Activated CD8-positive, alpha-beta memory T cell treated with anti-CD3 and anti-CD28 coated beads, Interleukin-2, amount 50 U/mL, for 4 hours (primary cell): Measurements from ENCODE around the gene ZDHHC14.

Source experiments
- DNase-seq: peaks from one replicate; pipeline ENCODE4 v3.0.0-alpha.2; 2020

The ZDHHC14 gene

DNA sequence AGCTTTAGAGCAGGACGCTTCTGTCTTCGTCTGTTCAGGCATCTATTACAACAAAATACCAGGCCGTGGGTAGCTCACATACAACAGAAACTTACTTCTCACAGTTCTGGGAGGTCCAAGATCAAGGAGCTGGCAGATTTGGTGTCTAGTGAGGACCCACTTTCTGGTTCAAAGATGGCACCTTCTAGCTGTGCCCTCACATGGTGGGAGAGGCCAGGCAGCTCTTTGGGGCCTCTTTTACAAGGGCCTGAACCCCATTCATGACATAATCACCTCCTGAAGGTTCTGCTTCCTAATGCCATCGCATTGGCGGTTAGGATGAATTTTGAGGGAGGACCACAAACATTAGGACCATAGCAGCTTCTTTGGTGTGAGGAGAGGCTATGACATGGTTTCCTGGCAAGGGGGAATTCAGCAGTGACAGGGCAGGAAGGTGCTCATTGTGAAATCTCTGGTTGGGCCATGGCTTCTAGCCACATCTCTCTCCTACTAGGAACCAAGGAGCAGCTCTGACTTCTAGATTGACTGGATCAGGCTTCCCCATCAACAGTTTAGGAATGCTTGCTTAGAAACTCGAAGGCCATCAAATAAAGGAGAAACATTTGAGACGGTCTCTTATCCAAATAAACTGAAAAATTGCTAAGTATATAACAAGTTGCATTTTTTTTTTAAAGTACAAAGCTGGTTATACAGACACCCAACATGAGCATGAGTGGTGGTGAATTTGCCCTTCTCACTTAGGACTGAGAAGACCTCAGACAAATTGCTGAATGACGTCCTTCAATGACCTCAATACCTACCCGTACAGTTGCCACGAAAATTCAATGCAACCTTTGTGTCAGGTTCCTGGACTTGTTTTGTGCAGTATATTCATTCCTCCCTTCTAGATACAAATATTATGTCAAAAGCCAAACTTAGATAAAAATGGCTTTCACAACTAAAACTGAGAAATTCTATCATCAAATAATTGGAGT lies 140.7 kb downstream of the ZDHHC14 start:
- DNase-seq, result no peak

DNA sequence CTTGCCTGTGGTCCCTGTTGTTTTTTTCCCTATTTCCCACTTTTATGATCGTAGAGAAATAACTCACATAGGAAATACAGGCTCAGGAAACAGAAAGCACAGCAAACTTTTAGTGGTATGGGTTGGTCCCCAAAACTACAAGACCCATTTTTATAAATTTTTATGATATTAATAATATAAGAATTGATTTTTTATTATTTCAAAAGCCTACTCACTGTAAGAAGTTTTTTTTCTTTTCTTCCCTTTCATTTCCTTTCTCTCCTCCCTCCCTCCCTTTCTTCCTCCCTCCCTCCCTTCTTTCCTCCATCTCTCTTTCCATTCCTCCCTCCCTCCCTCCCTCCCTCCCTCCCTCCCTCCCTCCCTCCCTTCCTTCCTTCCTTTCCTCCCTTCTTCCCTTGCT lies 141.5 kb downstream of the ZDHHC14 start:
- no peak for DNase-seq

DNA sequence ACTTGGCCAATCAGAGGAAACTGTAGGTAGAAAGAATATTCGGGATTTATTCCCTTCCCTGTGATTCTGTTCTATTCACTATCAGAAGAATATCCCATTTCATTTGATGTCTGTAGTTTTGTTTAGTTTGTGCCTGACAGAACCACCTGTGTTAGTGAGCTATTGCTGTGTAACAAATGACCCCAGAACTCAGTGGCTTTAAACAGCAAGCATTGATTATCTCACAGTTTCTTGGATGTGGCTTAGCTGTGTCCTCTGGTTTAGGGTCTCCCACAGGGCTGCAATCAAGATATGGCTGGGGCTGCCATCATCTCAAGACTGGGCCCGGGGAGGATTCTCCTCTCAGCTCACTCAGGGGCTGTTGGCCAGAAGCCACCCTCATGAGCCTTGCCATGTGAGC lies 143.7 kb downstream of the ZDHHC14 start:
- DNase-seq, result no peak

DNA sequence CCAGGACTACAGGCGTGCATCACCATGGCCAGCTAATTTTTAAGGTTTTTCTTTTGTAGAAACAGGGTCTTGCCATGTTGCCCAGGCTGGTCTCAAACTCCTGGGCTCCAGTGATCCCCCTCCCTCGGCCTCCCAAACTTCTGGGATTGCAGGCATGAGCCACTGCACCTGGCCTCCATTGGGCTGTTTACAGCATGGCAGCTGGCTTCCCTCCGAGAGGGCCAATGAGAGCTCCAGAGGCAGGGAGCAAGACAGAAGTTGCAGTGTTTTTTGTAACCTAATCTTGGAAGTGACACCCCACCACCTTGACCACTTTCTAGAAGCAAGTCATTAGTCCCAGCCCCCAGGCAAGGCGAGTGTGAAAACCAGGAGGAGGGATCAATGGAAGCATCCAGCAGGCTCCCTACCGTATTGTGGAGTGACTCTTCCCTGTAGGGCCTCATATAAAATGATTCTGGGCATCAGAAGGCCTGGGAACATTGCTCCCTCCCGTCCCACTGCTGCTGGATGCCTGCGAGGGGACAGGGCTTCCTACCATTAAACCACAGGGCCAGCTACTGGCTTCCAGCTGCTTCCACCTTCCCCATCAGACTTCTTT lies 144.4 kb downstream of the ZDHHC14 start:
- no peak for DNase-seq

DNA sequence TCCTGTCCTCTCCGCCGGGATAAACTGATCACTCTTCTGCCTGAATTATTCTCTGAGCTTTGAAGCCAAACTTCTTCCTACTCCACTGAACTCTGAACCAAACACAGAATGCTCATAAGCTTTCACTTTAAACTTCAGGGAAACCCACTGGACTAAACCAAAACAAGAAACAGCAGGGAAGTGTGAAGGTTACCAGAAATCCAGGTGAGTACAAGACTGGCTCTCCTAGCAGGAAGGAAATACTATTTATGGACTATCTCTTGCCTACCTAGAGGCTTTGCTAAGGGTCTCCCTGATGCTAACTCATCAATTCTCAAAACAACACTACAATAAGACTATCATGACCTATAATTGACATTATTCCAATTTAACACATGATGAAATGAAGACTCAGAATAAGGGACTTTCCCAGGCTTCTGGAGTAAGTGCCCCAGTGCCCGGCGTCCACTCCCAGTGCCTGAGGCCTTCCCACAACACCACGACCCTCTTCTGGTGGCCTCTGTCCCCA lies 145.0 kb downstream of the ZDHHC14 start:
- no peak for DNase-seq

DNA sequence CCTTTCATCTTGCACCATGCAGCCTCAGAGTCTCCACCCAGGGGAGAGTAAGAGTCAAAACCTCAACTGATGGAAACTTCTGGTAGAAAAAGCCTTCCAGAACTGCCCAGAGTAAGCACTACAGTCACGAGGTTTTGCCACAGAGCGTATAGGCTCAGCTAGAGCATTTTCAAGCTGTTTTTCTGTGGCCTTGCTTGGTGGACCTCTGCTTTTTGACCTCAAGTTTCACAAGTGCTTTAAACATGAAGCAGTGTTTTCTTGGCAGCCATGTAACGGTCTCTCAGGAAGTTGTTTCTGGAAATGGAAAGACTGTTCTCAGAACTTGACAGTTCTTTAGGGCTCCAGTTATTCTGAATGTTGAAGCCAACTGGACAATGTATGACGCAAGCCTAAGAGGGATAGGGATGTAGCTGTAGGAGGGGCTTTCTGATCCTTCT lies 146.5 kb downstream of the ZDHHC14 start:
- no peak for DNase-seq

DNA sequence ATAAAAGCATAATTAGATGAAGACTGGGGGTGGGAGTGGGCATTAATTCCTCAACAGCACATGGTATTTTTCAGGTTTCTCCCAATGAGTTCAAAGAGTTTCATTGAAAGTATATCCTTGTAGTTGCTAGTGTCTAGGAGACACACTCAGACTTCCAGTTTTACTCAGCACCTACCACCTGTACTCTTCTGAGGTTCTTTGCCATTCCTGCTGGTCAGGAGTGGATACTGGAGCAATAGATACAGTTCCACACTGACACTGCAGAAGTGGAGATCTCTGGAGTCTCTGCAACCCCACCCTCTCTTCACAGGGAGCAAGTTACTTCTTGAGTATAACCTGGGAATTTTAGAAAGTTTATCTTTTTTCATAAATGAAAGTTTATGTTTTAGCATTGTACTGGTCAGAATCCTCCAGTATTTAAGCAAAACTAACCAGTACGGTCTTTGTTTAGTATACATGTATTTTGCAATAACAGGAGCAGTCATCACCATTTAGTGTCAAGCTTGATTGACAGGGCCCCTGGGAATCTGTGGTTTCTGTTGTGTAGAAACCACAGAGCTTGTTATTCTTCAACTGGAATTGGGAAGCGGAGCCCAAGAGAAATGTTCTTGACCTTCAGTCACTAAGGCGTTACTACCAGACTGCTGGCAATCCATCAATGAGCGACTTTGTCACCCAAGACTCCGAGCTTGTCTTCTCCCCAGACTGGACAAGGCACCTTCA lies 148.1 kb downstream of the ZDHHC14 start:
- no peak for DNase-seq

DNA sequence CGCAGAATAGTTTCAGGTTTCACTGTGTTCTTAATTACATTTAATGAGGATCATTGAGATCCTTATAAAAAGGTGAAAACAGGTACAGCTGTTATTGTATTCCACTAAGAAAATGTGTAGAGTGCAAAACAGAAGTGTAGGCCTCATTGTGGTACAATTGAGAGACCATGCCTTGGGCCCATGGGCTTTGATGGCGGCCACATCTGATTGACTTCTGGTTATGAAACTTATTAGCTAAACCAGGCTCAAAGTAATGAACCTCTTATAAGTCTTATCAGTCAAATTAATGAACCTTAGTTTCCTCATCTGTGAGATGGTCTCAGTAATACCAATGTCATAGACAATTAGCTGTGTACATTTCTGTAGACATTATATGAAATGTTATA lies 148.7 kb downstream of the ZDHHC14 start:
- no peak for DNase-seq

DNA sequence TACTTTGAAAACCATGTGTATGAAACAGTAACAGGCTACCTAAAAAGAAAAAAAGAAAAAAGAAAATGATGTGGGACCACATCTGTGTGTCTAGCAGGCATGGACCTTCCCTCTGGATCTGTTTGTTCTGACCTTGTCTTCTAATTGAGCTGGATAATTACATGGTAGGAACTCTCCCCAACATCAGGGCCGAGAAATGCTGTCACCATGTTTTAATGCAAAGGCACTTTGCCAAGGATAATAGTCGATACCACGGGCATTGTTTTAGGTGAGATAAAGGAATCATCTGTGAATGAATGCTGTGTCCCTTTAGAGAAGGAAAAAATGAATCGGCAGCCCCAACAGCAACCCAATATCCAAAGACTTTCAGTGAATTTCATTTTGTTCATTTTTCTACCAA lies 149.1 kb downstream of the ZDHHC14 start:
- DNase-seq, result no peak

DNA sequence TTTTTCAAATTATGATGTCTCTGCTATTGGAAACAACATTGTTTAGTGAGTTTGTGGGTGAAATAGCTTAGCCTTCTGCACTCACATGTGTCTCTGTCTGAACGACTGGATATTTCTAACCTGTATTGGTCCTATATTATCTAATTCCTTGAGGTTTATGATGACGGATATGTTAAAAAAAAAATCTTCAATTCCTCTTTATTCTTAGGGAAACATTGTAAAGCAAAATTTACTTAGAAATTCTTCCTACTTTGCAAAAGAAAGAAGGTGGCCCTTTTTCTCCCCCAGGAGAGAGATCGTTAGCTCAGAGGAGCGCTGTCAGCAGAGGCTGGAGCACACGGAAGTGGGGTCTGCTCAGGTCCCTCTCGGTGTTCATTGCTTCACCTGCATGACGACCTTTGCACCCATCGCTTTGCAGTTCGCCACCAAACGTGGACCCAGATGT lies 149.8 kb downstream of the ZDHHC14 start:
- DNase-seq, result no peak

DNA sequence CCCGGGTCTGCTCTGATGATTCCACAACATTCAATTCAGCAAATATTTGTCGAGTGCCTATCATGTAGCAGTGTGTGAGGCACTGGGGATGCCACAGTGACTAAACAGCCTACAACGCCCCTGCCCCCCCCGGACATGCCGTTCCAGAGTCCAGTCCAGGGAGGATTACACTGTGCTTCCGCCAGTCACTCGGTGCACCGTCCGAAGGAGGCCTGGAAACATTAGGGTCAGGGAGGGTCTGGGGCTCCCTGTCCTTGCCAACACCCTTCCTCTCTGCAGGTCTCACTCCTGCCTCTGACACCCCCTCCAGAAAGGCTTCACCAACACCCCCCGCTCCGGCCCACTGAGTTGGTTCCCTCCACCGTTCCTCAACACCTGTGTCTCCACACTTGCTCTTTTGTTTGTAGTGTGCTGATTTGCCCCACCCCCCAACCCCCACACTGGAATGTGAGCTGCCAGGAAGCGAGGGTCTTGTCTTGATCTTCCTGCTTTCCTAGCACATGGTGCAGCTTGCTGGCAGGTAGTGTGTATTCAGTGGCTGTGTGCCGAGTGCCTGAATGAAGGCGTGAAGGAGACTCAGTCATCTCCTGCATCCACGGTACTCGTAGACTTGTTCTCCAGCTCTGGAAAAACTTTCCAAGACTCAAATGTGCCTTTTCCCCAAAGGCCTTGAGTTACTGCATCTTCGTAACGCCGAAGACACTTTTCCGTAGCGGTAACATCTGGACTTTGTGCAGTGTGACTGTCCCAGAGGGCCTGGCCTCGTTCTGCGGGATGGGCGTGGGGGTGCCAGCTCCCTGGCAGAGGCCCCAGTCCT lies 150.4 kb downstream of the ZDHHC14 start:
- DNase-seq, result no peak

DNA sequence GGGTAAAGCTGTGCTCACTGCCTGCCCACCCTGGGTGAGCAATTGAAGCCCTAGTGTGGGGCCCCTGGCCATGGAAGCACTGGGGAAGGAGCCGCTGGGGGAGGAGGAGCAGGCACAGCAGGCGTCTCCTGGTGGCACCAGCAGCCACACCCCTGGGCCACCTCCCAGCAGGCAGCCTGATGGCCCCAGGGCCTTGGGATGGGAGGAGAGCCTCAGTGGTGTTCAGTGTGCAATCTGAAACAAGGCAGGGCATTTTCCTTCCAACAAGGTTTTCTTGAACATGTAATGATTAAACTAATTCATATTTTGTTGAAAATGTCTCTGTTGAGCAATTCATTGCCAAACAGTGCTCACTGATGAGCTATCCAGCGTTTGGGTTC lies 151.0 kb downstream of the ZDHHC14 start:
- DNase-seq, result no peak

DNA sequence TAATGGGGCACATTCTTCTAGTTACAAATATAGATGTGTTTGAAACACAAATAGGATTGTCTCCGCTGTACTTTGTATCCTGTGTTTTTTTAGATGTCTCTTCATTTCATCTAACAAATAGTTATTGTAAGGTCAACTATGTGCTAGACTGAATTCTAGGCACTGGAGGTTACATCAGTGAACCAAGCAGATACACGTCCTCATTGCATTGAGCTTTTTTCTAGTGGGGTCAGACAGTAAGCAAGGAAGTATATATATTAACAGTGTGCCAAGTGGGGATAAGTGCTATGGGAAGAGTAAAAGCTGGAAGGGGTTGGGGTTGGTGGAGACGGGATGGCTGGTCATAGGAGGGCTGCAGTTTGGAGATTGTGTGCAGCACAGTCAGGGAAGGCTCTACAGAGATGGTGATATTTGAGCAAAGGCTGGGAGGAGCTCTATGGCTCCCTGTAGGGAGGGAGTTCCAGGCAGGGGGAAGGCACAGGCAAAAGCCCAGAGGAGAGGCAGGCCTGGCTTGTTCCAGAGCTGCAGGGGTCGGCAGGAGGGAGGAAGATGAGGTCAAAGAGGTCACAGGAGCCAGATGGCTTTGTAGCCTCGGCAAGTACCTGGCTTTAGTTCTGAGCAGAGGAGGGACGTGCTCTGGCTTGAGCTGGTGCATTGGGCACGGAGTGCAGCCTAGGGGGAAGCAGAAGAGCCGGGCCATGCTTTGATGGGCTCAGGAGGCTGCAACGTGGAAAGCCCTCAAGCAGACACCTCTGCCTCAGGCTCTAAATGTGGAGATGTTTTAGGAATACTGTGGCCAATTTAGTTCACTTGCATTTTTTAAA lies 152.3 kb downstream of the ZDHHC14 start:
- DNase-seq, result no peak

DNA sequence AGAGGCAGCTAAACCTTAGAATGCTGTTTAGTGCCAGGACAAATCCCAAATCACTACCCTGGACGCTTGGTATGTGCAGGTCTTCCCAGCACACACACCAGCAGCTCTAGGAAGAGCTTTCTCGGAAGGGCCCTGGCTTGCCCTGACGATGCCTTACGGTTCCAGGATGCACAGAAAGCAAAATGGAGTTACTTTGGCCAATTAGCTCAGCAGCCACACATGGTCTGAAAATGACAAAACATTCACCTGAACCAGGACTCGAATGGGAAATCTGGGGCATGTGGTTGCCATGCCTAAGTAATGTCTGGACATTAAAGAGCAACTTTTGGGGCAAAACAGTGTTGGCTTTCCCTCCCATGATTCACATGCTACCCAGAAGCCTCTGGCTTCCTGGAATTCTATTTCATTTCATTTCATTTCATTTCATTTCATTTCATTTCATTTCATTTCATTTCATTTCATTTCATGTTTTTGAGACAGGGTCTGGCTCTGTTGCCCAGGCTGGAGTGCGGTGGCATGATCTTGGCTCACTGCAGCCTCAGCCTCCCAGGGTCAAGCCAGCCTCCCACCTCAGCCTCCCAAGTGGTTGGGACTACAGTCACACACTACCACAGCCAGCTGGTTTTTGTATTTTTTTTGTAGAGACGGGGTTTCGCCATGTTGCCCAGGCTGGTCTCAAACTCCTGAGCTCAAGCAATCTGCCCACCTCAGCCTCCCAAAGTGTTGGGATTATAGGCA lies 153.3 kb downstream of the ZDHHC14 start:
- no peak for DNase-seq

DNA sequence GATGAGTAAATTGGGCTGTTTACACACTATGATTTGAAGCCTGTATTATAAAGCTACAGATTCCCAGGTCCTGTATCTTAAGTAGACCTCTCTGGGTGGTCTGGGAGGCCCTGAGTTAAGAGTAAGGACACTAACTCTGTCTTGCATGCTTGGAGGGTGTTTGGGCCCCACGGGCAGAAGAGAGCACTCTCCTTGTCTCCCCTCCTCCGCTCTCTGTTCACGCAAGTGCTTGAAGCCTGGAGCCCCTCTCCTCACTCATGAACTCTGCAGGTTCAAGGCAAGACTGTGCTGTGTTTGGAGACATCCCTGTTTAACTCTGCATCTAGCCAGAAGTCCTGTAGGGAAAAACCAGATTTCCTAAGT lies 154.0 kb downstream of the ZDHHC14 start:
- DNase-seq, result no peak

DNA sequence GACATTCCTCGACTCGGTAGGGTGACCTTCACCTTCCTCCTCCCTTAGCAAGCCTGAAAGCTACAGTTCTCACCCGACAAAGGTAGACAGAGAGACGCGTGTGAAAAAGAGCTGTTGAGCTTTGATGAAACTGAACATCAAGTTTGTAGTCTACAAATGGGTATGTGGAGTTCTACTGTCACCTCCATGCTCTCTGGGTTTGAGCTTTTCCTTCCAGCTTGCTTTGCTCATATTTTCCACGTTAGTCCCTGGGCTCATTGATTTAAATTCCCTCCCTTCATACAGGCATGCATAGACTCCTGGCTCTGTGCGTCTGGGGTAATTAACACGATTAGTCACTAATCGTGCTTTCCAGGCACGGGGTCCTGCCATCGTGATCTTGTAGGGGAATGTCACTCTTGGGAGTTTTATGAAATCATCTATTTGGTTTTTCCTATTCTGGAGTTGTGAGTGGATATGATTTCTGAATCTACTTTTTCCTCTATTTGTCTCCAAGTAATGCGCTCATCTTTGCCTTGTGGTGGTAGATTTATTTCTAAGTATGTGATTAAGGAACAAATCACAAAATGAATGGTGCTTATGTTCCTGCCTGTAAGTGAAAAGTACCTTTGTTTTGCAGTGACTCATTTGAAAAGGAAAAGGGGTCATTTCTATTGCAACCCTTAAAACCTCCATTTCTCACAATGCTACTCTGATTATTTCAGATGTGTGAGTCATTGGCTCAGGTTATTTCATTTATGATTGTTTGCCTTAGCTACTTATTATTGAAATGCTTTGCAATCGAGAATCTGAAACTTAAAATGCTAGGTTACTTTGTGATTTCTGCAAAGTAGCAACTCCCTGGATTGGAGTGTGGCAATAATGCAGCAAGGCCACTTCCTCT lies 154.6 kb downstream of the ZDHHC14 start:
- no peak for DNase-seq

DNA sequence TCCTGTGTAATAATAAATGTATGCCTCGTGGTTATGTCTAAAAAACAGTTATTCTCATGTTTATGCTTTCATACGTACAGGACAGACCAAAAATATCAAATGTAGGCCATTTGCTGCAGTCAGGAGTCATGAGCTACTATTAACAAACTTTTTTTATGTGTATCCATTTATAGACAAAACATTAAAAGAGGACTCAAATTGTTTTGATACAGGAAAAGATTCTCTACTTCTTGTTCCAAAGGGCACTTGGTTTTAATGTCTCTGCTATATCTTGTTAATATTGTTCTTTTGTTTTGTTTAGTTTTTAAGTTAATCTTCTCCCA lies 155.2 kb downstream of the ZDHHC14 start:
- DNase-seq, result no peak

DNA sequence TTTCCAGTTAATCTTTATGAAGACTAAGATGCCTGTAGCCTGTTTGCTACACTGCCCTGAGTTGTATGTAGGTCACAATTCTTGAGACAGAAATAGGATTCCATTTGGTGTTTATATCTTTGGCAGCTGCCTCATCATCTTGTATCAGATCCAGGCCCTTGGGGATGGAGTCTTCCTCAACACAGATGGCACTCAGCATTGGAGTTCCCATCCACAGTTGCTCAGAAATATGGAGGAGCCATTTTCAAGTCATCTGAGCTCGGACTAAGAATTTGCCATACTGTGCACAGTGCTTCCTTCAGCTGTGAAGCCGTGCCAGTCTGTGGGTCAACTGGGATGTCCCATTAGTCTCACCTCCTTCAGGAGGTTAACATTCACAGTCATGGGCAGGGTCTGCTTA lies 156.6 kb downstream of the ZDHHC14 start:
- DNase-seq, result no peak

DNA sequence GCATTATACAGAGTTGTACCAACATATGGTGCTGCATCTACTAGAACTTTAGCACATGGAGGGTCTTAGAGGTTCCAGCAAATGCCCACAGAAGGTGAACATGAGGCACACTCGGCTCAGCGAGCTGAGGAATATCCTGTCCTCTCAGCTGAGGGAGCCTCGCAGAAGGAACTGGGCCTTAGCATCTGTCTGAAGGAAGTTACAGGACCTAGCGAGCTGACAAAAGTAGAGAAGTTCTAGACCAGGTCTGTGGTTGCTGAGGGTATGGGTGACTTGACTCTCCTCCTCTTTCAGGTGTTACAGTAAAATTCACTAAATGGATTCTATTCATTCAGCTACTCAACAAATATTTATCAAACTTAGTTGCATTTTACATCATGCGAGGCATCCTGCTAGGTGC lies 157.2 kb downstream of the ZDHHC14 start:
- no peak for DNase-seq

DNA sequence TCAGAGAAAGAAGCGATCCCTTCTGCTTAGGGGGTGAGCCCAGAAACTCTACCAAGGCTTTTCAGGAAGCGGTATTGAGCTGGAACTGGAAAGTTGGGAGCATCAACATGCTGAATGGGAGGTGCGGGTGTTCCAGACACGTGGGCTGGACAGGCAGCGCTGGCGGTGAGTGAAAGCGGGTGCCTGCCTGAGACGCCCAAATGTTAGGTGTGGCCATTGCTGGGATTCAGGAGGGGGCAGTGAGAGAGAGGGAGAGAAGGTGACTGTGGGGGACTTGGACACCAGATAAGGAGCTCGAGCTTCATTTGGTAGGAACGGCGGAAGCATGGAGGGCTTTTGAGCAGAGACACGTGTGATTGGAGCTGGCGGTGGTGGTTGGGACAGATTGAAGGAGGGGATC lies 157.7 kb downstream of the ZDHHC14 start:
- no peak for DNase-seq
